Left ventricle myocardium inferior (tissue), 1 donor: Measurements from ENCODE around the gene GNAS. TPM values are rescaled to one million over a fixed set of nuclear protein-coding genes. Genes with fewer than 3 reads are reported as not detected.

Experiments
- DNase-seq: peaks from one replicate; pipeline ENCODE4 v3.0.0-alpha.2; 2020
- H3K27ac ChIP-seq: fragments of 200-600 bp; replicated peaks from 2 replicates; pipeline ENCODE4 v1.8.0; 2021
- H3K27me3 ChIP-seq: fragments of 200-600 bp; 2 replicates; pipeline ENCODE4 v1.8.0; 2021; ENCODE audit warnings: low read depth
- H3K36me3 ChIP-seq: fragments of 200-600 bp; 2 replicates; pipeline ENCODE4 v1.8.0; 2021
- H3K4me1 ChIP-seq: fragments of 200-600 bp; 2 replicates; pipeline ENCODE4 v1.8.0; 2021
- H3K4me3 ChIP-seq: fragments of 200-600 bp; 2 replicates; pipeline ENCODE4 v1.8.0; 2021; ENCODE audit warnings: mild to moderate bottlenecking, moderate library complexity
- H3K9me3 ChIP-seq: fragments of 200-600 bp; replicated peaks from 2 replicates; pipeline ENCODE4 v1.8.0; 2021
- intact Hi-C: fragments of 100-400 bp; cut with micrococcal nuclease; formaldehyde crosslinking; loops from one replicate; pipeline ENCODE4 v1.11.0; 2022
- total RNA-seq: library from RNA; stranded (reverse); fragmentation: NEBNext Ultra II Directional; extraction: Animal tissue kit (Norgen Biotek cat#: 25700); gene quantifications from one replicate; pipeline ENCODE4 v1.2.1, GENCODE V29; 2021
- TF ChIP-seq, protein P1 (sequence below): fragments of 200-600 bp; IDR thresholded peaks from 2 replicates; pipeline ENCODE4 v1.8.0; 2021; ENCODE audit warnings: antibody characterized with exemption, mild to moderate bottlenecking, borderline replicate concordance
- donor health status: DM: no; HTN: yes; CAD: no; lungs with severe emphysema.

Gene GNAS
- total RNA-seq, 1 donor from 2014 or later, result 1,444 TPM

DNA sequence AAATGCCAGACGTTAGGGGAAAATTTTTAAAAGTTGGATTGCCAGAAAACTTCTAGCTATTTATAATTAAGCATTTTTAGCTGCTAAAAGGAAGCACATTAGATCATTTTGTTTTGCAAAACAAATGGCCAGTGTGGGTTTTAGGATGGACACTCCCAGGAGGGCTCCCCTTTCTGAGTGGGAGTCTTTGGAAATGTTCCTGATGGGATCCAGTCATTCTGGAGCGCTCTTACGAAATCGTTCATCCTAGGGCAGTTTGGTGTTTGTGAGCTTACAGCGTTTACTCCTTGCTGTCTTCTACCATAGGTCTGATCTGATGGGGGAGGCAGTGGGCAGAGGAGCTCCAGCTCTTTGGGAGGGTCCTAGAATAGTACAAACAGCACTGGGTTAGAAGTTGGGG, 14.7 kb downstream of the GNAS start:
- intact Hi-C loops, result loop anchor here (5.0 kb wide), 1 partner anchor 355 kb away; no protein-coding TSS in a partner anchor
- no peak overlapping the region for H3K4me3 ChIP-seq
- TF ChIP-seq, protein P1, sequence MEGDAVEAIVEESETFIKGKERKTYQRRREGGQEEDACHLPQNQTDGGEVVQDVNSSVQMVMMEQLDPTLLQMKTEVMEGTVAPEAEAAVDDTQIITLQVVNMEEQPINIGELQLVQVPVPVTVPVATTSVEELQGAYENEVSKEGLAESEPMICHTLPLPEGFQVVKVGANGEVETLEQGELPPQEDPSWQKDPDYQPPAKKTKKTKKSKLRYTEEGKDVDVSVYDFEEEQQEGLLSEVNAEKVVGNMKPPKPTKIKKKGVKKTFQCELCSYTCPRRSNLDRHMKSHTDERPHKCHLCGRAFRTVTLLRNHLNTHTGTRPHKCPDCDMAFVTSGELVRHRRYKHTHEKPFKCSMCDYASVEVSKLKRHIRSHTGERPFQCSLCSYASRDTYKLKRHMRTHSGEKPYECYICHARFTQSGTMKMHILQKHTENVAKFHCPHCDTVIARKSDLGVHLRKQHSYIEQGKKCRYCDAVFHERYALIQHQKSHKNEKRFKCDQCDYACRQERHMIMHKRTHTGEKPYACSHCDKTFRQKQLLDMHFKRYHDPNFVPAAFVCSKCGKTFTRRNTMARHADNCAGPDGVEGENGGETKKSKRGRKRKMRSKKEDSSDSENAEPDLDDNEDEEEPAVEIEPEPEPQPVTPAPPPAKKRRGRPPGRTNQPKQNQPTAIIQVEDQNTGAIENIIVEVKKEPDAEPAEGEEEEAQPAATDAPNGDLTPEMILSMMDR, result no peak
- DNase-seq, result no peak
- H3K27me3 ChIP-seq, result peaks cover 15% of the 10 kb centered on the region
- no peak overlapping the region for H3K27ac ChIP-seq
- no peaks in the 10 kb centered on the region for H3K4me1 ChIP-seq
- no peaks in the 10 kb centered on the region for H3K36me3 ChIP-seq
- H3K9me3 ChIP-seq, result no peaks in the 10 kb centered on the region

DNA sequence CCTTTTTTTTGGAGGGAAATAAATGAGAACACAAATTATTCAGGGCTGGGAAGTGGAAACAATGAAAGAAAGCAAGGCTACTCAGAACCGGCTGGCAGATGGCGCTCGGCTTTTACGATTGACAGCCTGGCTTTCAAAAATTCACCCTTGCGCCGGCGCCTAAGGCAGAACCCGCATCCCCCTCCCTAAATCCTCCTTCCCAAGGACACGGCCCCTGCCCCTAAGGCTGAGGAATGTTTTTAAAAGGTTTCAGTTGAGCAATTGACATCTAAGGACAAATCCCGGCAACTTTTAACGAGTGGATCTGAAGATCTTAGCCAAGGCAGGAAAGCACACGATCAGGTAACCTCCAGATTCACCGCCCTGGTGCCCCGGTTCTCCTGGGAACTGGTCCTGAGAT, 16.3 kb downstream of the GNAS start:
- intact Hi-C loops, result loop anchor here (5.0 kb wide), 1 partner anchor 354 kb away; no protein-coding TSS in a partner anchor
- Histone ChIP-seq H3K27ac (no peak overlapping the region), H3K4me3 (no peak overlapping the region), H3K27me3 (peaks cover 7% of the 10 kb centered on the region), H3K4me1 (no peaks in the 10 kb centered on the region), H3K9me3 (no peaks in the 10 kb centered on the region), H3K36me3 (no peaks in the 10 kb centered on the region)
- DNase-seq, result no peak
- TF ChIP-seq, protein P1, result peak; percentile 36

DNA sequence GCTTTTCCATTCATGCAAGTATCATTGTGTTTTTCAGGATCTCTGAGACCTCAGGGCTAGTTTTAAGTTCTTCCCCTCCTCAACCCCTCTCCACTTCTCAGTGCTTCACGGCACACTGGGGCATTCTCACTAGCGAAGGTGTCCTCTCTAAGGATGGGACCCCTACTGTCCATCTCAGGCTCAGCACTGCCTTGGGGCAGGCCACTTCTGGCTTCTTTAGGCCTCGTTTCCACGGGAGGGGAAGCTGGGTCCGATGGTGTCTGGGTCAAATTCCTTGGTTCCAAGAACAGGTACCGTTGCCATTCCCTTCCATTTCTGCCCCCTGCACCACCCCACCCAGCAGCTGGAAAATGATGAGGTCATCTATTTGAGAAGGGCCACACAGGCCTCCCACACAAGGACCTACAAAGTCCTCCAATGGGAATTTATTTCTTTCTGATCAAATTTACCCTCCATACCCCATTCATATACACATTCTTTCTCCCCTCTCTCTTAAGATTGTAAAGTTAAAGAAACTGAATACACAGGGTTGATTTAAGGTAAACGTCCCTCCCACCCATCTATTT, 17.2 kb downstream of the GNAS start:
- no peak for DNase-seq
- Histone ChIP-seq H3K4me3 (no peak overlapping the region), H3K9me3 (no peaks in the 10 kb centered on the region), H3K27ac (no peak overlapping the region), H3K4me1 (no peaks in the 10 kb centered on the region), H3K36me3 (no peaks in the 10 kb centered on the region), H3K27me3 (peaks cover 7% of the 10 kb centered on the region)
- TF ChIP-seq, protein P1, result no peak
- intact Hi-C loops, result loop anchor here (5.0 to 10.0 kb wide), 2 partner anchors 165 to 353 kb away; partner anchors contain the start of gene ATP5F1E

DNA sequence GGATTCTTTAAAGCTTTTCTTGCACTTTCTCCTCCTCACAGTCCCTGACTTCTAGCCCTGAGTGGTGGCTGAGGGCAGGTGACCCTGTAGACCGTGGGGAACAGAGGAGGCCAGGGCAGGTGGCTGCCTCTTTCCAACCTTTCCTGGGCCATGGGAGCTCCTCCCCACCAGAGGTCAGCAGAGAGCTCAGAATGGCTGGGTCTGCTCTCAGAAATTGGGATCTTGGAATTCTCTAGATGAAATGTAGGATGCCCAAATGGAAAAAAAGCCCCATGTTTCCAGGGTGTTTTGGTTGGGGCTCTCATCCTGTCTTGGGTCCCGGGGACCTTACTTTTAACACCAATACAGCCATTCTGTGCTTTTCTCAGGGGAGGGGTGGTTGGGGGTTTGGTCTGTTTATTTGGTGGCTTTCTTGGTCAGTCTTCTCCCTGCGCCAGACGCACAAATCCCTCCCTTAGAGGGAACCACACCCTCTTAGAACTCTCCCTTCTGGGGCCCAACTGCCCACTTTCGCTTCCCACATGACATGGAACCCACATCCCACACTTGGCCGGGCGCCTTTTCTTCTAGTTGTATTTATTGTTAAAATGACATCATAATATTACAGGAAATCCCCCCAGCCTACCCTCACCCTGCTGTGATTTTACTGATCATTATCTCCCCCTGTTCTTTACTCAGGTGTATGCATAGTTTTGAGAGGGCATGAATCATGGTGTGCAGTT, 17.9 kb downstream of the GNAS start:
- intact Hi-C loops, result loop anchor here (10.0 kb wide), 1 partner anchor 164 kb away; the partner anchor contains the start of gene ATP5F1E
- H3K9me3 ChIP-seq, result no peaks in the 10 kb centered on the region
- peak; percentile 57 for DNase-seq
- no peak overlapping the region for H3K27ac ChIP-seq
- no peaks in the 10 kb centered on the region for H3K4me1 ChIP-seq
- TF ChIP-seq, protein P1, result peak; percentile 93
- H3K36me3 ChIP-seq, result no peaks in the 10 kb centered on the region
- no peak overlapping the region for H3K4me3 ChIP-seq
- H3K27me3 ChIP-seq, result peaks cover 7% of the 10 kb centered on the region

DNA sequence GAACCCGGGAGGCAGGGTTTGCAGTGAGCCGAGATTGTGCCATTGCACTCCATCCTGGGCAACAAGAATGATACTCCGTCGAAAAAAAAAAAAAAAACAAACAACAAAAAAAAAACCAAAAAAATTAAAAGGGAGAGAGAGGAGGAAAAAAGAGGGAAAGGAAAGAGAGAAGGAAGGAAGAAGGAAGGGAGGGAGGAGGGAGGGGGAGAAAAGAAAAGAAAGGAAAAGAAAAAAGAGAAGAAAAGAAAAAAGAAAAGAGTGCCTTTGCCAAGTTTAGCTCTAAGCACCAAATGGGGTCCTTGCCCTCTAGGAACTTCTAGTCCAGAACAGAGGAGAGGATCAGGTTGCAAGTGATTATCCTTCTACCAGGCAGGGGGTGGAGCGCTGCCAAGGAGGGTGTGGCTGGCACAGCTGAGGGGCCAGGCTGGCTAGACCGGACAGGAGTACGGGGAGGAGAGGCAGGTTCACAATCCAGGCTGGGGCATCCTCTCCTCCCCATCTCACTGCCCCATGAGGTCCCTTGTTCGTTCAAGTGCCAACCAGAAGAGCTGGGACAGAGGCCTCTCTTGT, 19.1 kb downstream of the GNAS start:
- H3K27me3 ChIP-seq, result peaks cover 7% of the 10 kb centered on the region
- no peaks in the 10 kb centered on the region for H3K36me3 ChIP-seq
- no peak for DNase-seq
- intact Hi-C loops, result loop anchor here (10.0 kb wide), 1 partner anchor 163 kb away; the partner anchor contains the start of gene ATP5F1E
- no peak overlapping the region for H3K4me3 ChIP-seq
- no peak overlapping the region for H3K27ac ChIP-seq
- H3K4me1 ChIP-seq, result no peaks in the 10 kb centered on the region
- no peaks in the 10 kb centered on the region for H3K9me3 ChIP-seq
- TF ChIP-seq, protein P1, result no peak
